Kidney (tissue), 14 donors: Measurements from ENCODE around the gene BUB1. TPM values are rescaled to one million over a fixed set of nuclear protein-coding genes. Genes with fewer than 3 reads are reported as not detected.
"Not testable (repeated sequence)": the region's sequence is repeated elsewhere in the genome, so short reads cannot be mapped to it uniquely, and the experiment has no call there.

Experiments used
- DNase-seq, 5 donors: peaks; one replicate each; pipeline ENCODE4 v3.0.0-alpha.2; 2013 to 2020
- FAIRE-seq: peaks from 2 replicates; lab custom pipeline; 2012; peaks lifted over from hg19 to GRCh38; lab: Jason Lieb, UNC
- H3K27ac ChIP-seq, 2 donors: one replicate each; pipeline ENCODE4 v1.7.0; 2013; ENCODE audit warnings: low read depth in 2 of 2, low read length in 2 of 2, inconsistent platforms in 1 of 2
- H3K27me3 ChIP-seq: one replicate; pipeline ENCODE4 v1.7.1; 2013; ENCODE audit warnings: low read length, inconsistent platforms; ENCODE audit not compliant: control insufficient read depth, insufficient read depth
- H3K36me3 ChIP-seq, 3 donors: one replicate each; pipeline versions ENCODE4 v1.7.0 to v1.7.1; 2013; ENCODE audit warnings: low read length in 3 of 3, control low read depth in 1 of 3, inconsistent platforms in 1 of 3; ENCODE audit not compliant: insufficient read depth in 3 of 3, control insufficient read depth in 2 of 3
- H3K4me1 ChIP-seq, 3 donors: one replicate each; pipeline versions ENCODE4 v1.7.0 to v1.7.1; 2013; ENCODE audit warnings: low read length in 3 of 3, inconsistent platforms in 1 of 3, low read depth in 1 of 3; ENCODE audit not compliant: control insufficient read depth in 2 of 3, insufficient read depth in 2 of 3
- H3K4me3 ChIP-seq, 3 donors: one replicate each; pipeline versions ENCODE4 v1.7.0 to v1.8.1; 2013; ENCODE audit warnings: low read length in 3 of 3, control low read depth in 1 of 3, inconsistent platforms in 1 of 3
- H3K9ac ChIP-seq, 3 donors: one replicate each; pipeline versions ENCODE4 v1.7.0 to v1.7.1; 2013; ENCODE audit warnings: low read length in 3 of 3, control low read depth in 1 of 3, inconsistent platforms in 1 of 3
- H3K9me3 ChIP-seq, 3 donors: one replicate each; pipeline versions ENCODE4 v1.7.0 to v1.7.1; 2013; ENCODE audit warnings: low read length in 3 of 3, control low read depth in 1 of 3, inconsistent platforms in 1 of 3; ENCODE audit not compliant: control insufficient read depth in 2 of 3, insufficient read depth in 1 of 3
- intact Hi-C: fragments of 100-400 bp; cut with DNase I; formaldehyde crosslinking; loops from one replicate; pipeline ENCODE4 v1.11.1; 2022
- polyA plus RNA-seq: library from polyadenylated mRNA; stranded (reverse); fragments of 350-450 nt; fragmentation: Illumina TruSeq; extraction: RNeasy Lipid Tissue Mini Kit (QIAGEN cat#74804); gene quantifications from one replicate; pipeline ENCODE4 v1.2.3, GENCODE V29; 2014; ENCODE audit warnings: low read depth, low replicate concordance; ENCODE audit not compliant: insufficient read depth
- total RNA-seq: library from RNA; stranded (reverse); fragmentation: NEBNext Ultra II Directional; extraction: Animal tissue kit (Norgen Biotek cat#: 25700); gene quantifications from one replicate; pipeline ENCODE4 v1.2.1, GENCODE V29; 2021
- TF ChIP-seq, protein P1 (sequence below): IDR thresholded peaks from 3 replicates; pipeline ENCODE4 v1.5.1; 2012; ENCODE audit warnings: mild to moderate bottlenecking, moderate library complexity, borderline replicate concordance; ENCODE audit not compliant: insufficient read depth; ENCODE audit errors: extremely low read depth
- donor health status: control.
- donor health status: control.
- donor health status: control.
- donor health status: control.
- donor health status: control.
- donor health status: DM: yes; HTN: yes; CAD: no.
- donor health status: Normal renal cell carcinoma (clear cell type).

Gene BUB1
- total and polyA plus RNA-seq, 2 donors from 2014 or later, result 0.15 to 1.8 TPM

DNA sequence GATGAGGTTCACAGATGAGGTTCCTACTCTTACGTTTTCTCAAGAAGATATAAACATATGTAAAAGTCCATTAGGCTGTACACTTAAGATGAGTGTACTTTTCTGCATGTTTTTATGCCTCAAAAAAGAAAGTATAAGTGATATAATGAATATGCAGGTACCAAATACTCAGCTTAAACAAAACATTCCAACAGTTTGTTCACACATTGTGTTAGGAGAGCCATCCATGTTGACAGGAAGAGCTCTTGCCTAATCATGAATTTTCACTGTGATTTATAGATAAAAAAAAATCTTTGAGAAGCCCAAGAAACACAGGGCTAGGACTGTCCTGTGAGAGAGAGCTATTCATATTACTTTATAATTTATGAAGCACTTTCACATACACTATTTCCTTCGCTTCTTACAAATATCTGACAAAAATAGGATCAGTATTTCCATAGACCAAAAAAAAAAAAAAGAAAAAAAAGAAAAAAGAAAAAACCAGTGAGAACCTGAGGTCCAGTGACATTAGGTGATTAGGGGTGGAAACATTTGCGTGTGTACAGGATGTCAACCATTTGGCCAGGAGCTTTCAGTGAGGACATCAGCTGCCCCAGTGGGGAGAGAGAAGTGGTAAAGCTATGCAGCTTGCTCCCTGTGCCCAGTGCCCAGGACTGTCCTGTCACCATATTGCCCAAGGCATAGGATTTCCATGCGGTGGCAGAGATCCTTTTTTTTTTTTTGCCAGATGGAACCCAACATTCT lies 38.7 kb downstream of the BUB1 start:
- no peak overlapping the region for H3K4me3 ChIP-seq
- FAIRE-seq (no peak), DNase-seq (no peak)
- H3K27me3 ChIP-seq, result no peaks in the 10 kb centered on the region
- H3K27ac ChIP-seq, result no peak overlapping the region
- H3K36me3 ChIP-seq, result peaks cover 0 to 2% (median 0%) of the 10 kb centered on the region in 3 donors
- H3K9me3 ChIP-seq, result no peaks in the 10 kb centered on the region
- TF ChIP-seq, protein P1, sequence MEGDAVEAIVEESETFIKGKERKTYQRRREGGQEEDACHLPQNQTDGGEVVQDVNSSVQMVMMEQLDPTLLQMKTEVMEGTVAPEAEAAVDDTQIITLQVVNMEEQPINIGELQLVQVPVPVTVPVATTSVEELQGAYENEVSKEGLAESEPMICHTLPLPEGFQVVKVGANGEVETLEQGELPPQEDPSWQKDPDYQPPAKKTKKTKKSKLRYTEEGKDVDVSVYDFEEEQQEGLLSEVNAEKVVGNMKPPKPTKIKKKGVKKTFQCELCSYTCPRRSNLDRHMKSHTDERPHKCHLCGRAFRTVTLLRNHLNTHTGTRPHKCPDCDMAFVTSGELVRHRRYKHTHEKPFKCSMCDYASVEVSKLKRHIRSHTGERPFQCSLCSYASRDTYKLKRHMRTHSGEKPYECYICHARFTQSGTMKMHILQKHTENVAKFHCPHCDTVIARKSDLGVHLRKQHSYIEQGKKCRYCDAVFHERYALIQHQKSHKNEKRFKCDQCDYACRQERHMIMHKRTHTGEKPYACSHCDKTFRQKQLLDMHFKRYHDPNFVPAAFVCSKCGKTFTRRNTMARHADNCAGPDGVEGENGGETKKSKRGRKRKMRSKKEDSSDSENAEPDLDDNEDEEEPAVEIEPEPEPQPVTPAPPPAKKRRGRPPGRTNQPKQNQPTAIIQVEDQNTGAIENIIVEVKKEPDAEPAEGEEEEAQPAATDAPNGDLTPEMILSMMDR, result no peak
- no peak overlapping the region for H3K9ac ChIP-seq
- intact Hi-C loops, result no loop called here
- no peaks in the 10 kb centered on the region for H3K4me1 ChIP-seq

DNA sequence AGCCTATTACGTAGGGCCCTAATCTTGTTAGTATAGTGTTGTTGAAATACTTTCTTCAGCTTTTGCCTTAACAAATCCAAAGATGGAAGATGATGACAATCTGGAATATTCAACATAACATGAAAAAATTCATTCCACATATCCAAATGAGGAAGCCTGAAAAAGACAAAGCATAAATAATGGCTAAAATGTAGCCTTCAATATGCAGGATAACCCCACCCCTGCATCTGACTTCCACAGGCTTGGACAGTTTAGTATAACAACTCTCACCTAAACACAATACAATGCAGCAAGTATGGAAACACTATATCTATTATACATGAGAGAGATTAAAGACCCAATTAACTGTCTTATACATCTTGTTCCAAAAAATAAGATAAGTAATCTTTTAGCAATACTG lies 39.9 kb downstream of the BUB1 start:
- no peak overlapping the region for H3K4me3 ChIP-seq
- H3K36me3 ChIP-seq, result peaks cover 0 to 2% (median 0%) of the 10 kb centered on the region in 3 donors
- TF ChIP-seq, protein P1, result no peak
- no peak overlapping the region for H3K9ac ChIP-seq
- intact Hi-C loops, result no loop called here
- no peak overlapping the region for H3K27ac ChIP-seq
- H3K27me3 ChIP-seq, result no peaks in the 10 kb centered on the region
- H3K4me1 ChIP-seq, result no peaks in the 10 kb centered on the region
- H3K9me3 ChIP-seq, result no peaks in the 10 kb centered on the region
- FAIRE-seq (no peak), DNase-seq (no peak)

DNA sequence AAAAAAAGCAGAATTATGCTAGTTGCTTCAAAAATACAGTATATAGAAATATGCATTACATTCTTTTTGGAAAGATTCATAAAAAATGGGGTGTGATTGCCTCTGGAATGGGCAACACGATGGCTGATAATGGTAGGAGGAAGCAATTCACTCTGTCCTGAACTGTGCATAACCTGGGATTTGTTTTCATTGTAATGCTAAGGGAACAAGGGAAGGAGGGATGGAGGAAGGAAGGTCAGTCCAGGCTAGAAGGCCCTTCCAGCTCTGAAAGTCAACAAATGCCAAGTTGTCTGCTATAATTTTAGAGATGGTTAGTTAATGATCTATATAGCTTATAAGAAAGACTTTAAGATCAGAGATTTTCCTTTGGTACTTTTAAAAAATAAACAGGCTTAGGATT lies 40.8 kb downstream of the BUB1 start:
- no peak for FAIRE-seq
- intact Hi-C loops, result no loop called here

DNA sequence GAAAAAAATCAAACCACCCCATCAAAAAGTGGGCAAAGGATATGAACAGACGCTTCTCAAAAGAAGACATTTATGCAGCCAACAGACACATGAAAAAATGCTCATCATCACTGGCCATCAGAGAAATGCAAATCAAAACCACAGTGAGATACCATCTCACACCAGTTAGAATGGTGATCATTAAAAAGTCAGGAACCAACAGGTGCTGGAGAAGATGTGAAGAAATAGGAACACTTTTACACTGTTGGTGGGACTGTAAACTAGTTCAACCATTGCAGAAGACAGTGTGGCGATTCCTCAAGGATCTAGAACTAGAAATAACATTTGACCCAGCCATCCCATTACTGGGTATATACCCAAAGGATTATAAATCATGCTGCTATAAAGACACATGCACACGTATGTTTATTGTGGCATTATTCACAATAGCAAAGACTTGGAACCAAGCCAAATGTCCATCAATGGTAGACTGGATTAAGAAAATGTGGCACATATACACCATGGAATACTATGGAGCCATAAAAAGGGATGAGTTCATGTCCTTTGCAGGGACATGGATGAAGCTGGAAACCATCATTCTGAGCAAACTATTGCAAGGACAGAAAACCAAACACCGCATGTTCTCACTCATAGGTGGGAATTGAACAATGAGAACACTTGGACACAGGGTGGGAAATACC lies 41.8 kb downstream of the BUB1 start:
- H3K27me3 ChIP-seq, H3K4me3 ChIP-seq, FAIRE-seq, H3K36me3 ChIP-seq, intact Hi-C loops, H3K9me3 ChIP-seq, DNase-seq, H3K27ac ChIP-seq, H3K4me1 ChIP-seq, H3K9ac ChIP-seq: not testable (repeated sequence)

More for the DNA sequence above, 40.8 kb downstream of the BUB1 start:
- Histone ChIP-seq H3K4me3 (no peak overlapping the region), H3K9ac (no peak overlapping the region), H3K27me3 (no peaks in the 10 kb centered on the region), H3K27ac (no peak overlapping the region), H3K36me3 (no peaks in the 10 kb centered on the region), H3K4me1 (no peaks in the 10 kb centered on the region), H3K9me3 (no peaks in the 10 kb centered on the region)
- no peak for DNase-seq
- TF ChIP-seq, protein P1, result no peak

DNA sequence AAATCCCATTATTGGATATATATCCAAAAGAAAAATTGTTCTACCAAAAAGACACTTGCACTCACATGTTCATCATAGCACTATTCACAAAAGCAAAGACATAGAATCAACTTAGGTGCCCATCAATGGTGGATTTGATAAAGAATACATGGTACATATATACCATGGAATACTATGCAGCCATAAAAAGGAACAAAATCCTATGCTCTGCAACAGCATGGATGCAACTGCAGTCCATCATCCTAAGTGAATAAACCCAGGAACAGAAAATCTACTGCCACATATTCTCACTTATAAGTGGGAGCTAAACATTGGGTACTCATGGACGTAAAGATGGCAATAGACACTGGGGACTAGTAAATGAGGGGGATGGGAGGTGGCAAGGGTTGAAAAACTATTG lies 50.5 kb downstream of the BUB1 start:
- H3K9ac ChIP-seq, H3K36me3 ChIP-seq, H3K27me3 ChIP-seq, intact Hi-C loops, H3K4me1 ChIP-seq, H3K27ac ChIP-seq, H3K4me3 ChIP-seq, FAIRE-seq, H3K9me3 ChIP-seq, DNase-seq: not testable (repeated sequence)
